ENCODE results near the gene EMC10. TPM values are rescaled to one million over a fixed set of nuclear protein-coding genes. Genes with fewer than 3 reads are reported as not detected.

EMC10 gene
- total RNA-seq, 1 experiment from 2014 or later, result 109 TPM

- H3K9ac ChIP-seq (ENCODE audit: extremely low read depth, insufficient read length, low read length), result no peak overlapping the region
- Mint-ChIP-seq H3K27me3 (ENCODE audit: low read depth) (peaks cover 54% of the 10 kb centered on the region), H3K36me3 (ENCODE audit: insufficient read depth in 1 of 3, low read depth in 3 of 3) (peaks cover 45 to 56% (median 54%) of the 10 kb centered on the region in 3 experiments), H3K27ac (no peak overlapping the region), H3K4me1 (peaks cover 15 to 24% of the 10 kb centered on the region in 2 experiments), H3K4me3 (no peak overlapping the region), H3K9me3 (peaks cover 27 to 33% of the 10 kb centered on the region in 2 experiments)
- no peaks in the 10 kb centered on the region for H3K4me1 ChIP-seq (ENCODE audit: insufficient read depth, low read length)
- H2BK120ac ChIP-seq (ENCODE audit: low read depth, low read length, poor library complexity, severe bottlenecking), result no peak overlapping the region
- DNase-seq, result no peak
- H3K23me2 ChIP-seq (ENCODE audit: insufficient read length, low read depth, low read length, poor library complexity, severe bottlenecking), result no peaks in the 10 kb centered on the region
- no peak overlapping the region for H3K56ac ChIP-seq (ENCODE audit: insufficient read length, low read depth, low read length)
- H3K9me3 ChIP-seq (ENCODE audit: control insufficient read depth, low read depth, low read length), result peaks cover 8% of the 10 kb centered on the region
- H2BK12ac ChIP-seq (ENCODE audit: insufficient read length, low read depth, low read length), result no peak overlapping the region
- no peak overlapping the region for H2AFZ ChIP-seq (ENCODE audit: low read length)
- H4K5ac ChIP-seq (ENCODE audit: insufficient read length, low read depth, low read length), result no peak overlapping the region
- no peaks in the 10 kb centered on the region for H4K20me1 ChIP-seq (ENCODE audit: control insufficient read depth, insufficient read depth, insufficient read length)
- no peak overlapping the region for H3K18ac ChIP-seq (ENCODE audit: insufficient read length, low read depth, low read length)
- no peak overlapping the region for H2BK20ac ChIP-seq (ENCODE audit: low read depth, low read length, poor library complexity, severe bottlenecking)
- no peak for TF ChIP-seq CTCF (conservative IDR thresholded peaks at IDR 0.05)
- H4K8ac ChIP-seq (replicated peaks; ENCODE audit: insufficient read length, low read depth, low read length), result no peak overlapping the region
- no peak overlapping the region for H3K23ac ChIP-seq (ENCODE audit: insufficient read length, low read depth, low read length)
- no peak overlapping the region for H2AK5ac ChIP-seq (ENCODE audit: insufficient read length, low read length)
- H3K79me1 ChIP-seq (ENCODE audit: insufficient read depth, low read depth, low read length, poor library complexity, severe bottlenecking), result no peaks in the 10 kb centered on the region
- no peaks in the 10 kb centered on the region for H3K79me2 ChIP-seq (ENCODE audit: insufficient read depth, low read length)
- no peak overlapping the region for H3K4me2 ChIP-seq (ENCODE audit: insufficient read depth, insufficient read length, low read length)
- no peak overlapping the region for H3K14ac ChIP-seq (ENCODE audit: insufficient read depth, low read length)
- no peak overlapping the region for H3T11ph ChIP-seq (ENCODE audit: low read length)
- WGBS (ENCODE audit: extremely low coverage, insufficient read length, low lambda C conversion rate), result no CpG with 5 or more reads among the region's 10 CpGs
- H3K27me3 ChIP-seq (ENCODE audit: insufficient read depth, low read length), result no peaks in the 10 kb centered on the region; the same call in 1 of the 2 replicates
- no peak overlapping the region for H2BK5ac ChIP-seq (ENCODE audit: insufficient read length, low read length)
- no peak overlapping the region for H4K91ac ChIP-seq (ENCODE audit: insufficient read length, low read depth, low read length)
- H3K27ac ChIP-seq (ENCODE audit: insufficient read length, low read depth, low read length), result no peak overlapping the region
- no peak overlapping the region for H3K4ac ChIP-seq (ENCODE audit: low read depth, low read length)
- no peak overlapping the region for H2BK15ac ChIP-seq (ENCODE audit: low read depth, low read length)
These were observed 9.1 kb downstream of the EMC10 start for GRCh38 chr19:50485284-50485955.
